HAP-1 (cell line): ENCODE measurements around the gene UQCC3.

Source experiments
- DNase-seq, 2 experiments: peaks; one replicate each; pipeline ENCODE4 v3.0.0-alpha.2; 2016 to 2020; ENCODE audit warnings: low spot score in 2 of 2
- H3K27me3 ChIP-seq: fragments of 250-450 bp; sonication (Bioruptor Pico); 2 replicates; pipeline ENCODE4 v1.5.1; 2020; ENCODE audit warnings: low read depth, mild to moderate bottlenecking, moderate library complexity
- H3K36me3 ChIP-seq: fragments of 250-450 bp; sonication (Bioruptor Pico); replicated peaks from 2 replicates; pipeline ENCODE4 v1.5.1; 2020; ENCODE audit warnings: mild to moderate bottlenecking
- H3K4me1 ChIP-seq: fragments of 250-450 bp; sonication (Bioruptor Pico); 2 replicates; pipeline ENCODE4 v1.5.1; 2020; ENCODE audit warnings: mild to moderate bottlenecking
- H3K4me3 ChIP-seq: fragments of 250-450 bp; sonication (Bioruptor Pico); 2 replicates; pipeline ENCODE4 v1.5.1; 2020; ENCODE audit warnings: mild to moderate bottlenecking, moderate library complexity
- H3K9me3 ChIP-seq: fragments of 250-450 bp; sonication (Bioruptor Pico); 2 replicates; pipeline ENCODE4 v1.5.1; 2020; ENCODE audit warnings: mild to moderate bottlenecking, moderate library complexity
- in situ Hi-C: fragments of 300-500 bp; cut with MboI; formaldehyde crosslinking; loops from 3 replicates; pipeline ENCODE4 v1.14.3; 2020; ENCODE audit warnings: low sequenced_read_pairs, inconsistent platforms, mixed read lengths

The UQCC3 gene

GRCh38 chr11:62713343-62713742 lies 41.9 kb downstream of the UQCC3 start:
- Histone ChIP-seq H3K9me3 (no peaks in the 10 kb centered on the region), H3K4me3 (no peak overlapping the region), H3K27me3 (no peaks in the 10 kb centered on the region), H3K36me3 (peaks cover 94% of the 10 kb centered on the region), H3K4me1 (no peaks in the 10 kb centered on the region)
- in situ Hi-C loops: no loop called here
- DNase-seq: no peak

- in situ Hi-C loops: no loop called here
- Histone ChIP-seq H3K36me3 (peaks cover 93% of the 10 kb centered on the region), H3K9me3 (no peaks in the 10 kb centered on the region), H3K4me3 (no peak overlapping the region), H3K4me1 (no peaks in the 10 kb centered on the region), H3K27me3 (no peaks in the 10 kb centered on the region)
- DNase-seq: no peak
Measured at GRCh38 chr11:62715150-62716130, 44.0 kb downstream of the UQCC3 start.

GRCh38 chr11:62716206-62716605 lies 44.7 kb downstream of the UQCC3 start:
- no peaks in the 10 kb centered on the region for H3K9me3 ChIP-seq
- H3K36me3 ChIP-seq: peaks cover 90% of the 10 kb centered on the region
- H3K4me1 ChIP-seq: no peaks in the 10 kb centered on the region
- no peaks in the 10 kb centered on the region for H3K27me3 ChIP-seq
- no peak for DNase-seq
- no peak overlapping the region for H3K4me3 ChIP-seq
- in situ Hi-C loops: no loop called here

- Histone ChIP-seq H3K4me1 (no peaks in the 10 kb centered on the region), H3K4me3 (no peak overlapping the region), H3K9me3 (no peaks in the 10 kb centered on the region), H3K27me3 (no peaks in the 10 kb centered on the region), H3K36me3 (peaks cover 90% of the 10 kb centered on the region)
- no peak for DNase-seq
- in situ Hi-C loops: no loop called here
Measured at GRCh38 chr11:62716816-62717215, 45.3 kb downstream of the UQCC3 start.

GRCh38 chr11:62719302-62719978 lies 48.0 kb downstream of the UQCC3 start:
- Histone ChIP-seq H3K36me3 (peaks cover 92% of the 10 kb centered on the region), H3K9me3 (no peaks in the 10 kb centered on the region), H3K4me3 (no peak overlapping the region), H3K4me1 (no peaks in the 10 kb centered on the region; the same call in 1 of the 2 replicates), H3K27me3 (no peaks in the 10 kb centered on the region)
- in situ Hi-C loops: no loop called here
- DNase-seq: no peak

GRCh38 chr11:62721994-62722393 lies 50.5 kb downstream of the UQCC3 start:
- no peaks in the 10 kb centered on the region for H3K27me3 ChIP-seq
- H3K4me1 ChIP-seq: no peaks in the 10 kb centered on the region; the same call in 1 of the 2 replicates
- no peaks in the 10 kb centered on the region for H3K9me3 ChIP-seq
- in situ Hi-C loops: loop anchor here (10.0 kb wide), 1 partner anchor 153 kb away; no protein-coding TSS in a partner anchor
- no peak overlapping the region for H3K4me3 ChIP-seq
- peaks cover 84% of the 10 kb centered on the region for H3K36me3 ChIP-seq
- DNase-seq: peak in 1 of 2 experiments; percentile 30
